Activated CD4-positive, CD25-positive, alpha-beta regulatory T cell treated with anti-CD3 and anti-CD28 coated beads, Interleukin-2, amount 50 U/mL, for 72 hours (primary cell): ENCODE results near the gene CHN2.

Experiments used
- DNase-seq: peaks from one replicate; pipeline ENCODE4 v3.0.0; 2021

Gene CHN2

DNA sequence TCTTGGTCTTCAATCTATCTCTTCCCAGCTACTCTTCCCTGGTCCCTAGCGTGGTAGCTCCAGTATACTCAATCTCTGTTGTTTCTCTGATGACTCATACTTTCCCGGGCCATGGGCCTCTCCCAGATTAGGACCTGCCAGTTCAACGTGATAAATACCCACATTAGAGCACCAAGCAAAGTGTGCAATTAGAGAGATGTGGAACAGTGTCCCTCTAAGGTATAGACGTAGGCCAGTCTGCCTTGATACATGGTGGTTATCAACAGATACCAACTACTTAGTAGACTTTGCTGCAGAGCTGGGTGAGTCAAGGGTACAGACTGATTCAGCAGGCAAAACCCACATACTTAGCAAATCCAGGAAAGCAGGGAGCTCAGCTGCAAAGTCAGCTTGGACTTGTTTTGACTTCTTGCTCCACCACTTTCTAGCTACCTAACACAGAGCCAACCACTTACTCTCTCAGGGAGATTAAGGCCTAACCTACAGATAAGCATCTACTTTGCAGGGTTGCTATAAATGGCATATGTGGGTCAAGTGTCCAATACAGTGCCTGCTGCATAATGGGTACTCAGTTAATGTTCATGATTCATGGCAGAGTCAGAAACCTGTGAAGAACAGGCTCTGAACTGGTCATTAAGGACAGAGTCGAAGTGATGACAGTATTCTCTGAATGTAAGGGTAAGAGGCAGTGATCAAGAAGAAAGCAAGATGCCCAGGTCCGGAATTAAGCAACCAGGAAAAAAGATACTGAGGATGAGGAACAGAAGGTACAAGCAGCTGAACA, 176.1 kb downstream of the CHN2 start:
- DNase-seq, result no peak

- DNase-seq, result no peak
These were observed 176.9 kb downstream of the CHN2 start for GRCh38 chr7:29371472-29371871.

- no peak for DNase-seq
These were observed 177.9 kb downstream of the CHN2 start for GRCh38 chr7:29372351-29373090.

- no peak for DNase-seq
These were observed 181.3 kb downstream of the CHN2 start for GRCh38 chr7:29375641-29376562.

GRCh38 chr7:29377718-29378117, 183.1 kb downstream of the CHN2 start:
- DNase-seq, result no peak

GRCh38 chr7:29379551-29379950, 185.0 kb downstream of the CHN2 start:
- DNase-seq, result no peak

DNA sequence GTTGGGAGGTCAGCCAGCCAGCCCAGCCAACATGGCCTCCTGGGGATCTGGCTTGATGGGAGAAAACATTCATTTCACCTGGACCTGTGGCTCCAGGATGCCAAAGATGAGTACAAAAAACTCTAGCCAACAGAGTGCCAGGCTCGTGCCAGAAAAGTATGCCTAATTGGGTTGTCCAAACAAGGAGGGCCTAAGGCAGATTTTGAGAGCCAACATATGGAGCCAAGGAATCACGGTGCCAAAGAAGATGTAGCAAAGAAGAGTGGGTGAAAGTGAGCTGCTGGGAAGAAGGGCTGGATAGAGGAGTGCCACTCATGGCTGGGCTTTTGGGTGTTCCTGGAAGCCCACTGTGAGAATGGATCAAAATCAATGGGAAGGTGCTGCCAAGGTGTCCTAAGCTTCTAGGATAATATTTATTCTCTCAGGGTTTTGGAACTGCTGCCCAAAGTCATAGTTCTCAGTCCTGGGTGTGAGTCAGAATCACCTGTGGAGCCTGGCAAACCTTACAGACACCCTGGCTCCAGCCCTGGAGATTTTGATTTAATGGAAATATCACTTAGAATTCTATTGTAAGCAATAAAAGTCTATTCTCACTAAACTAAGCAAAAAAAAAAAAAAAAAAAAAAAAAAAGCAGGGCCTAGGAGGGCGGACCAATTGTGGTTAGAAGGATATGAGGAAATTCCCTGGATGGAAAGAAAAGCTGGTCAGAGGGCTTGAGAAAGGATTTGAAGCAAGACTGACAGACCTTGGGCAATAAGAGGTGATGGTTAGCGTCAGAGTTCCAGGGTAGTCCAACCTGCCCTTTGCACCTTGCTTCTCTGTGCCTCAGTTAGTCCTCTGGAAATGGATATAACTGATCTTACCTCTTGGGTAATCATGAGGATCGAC, 186.9 kb downstream of the CHN2 start:
- DNase-seq, result no peak

GRCh38 chr7:29384277-29384676, 189.7 kb downstream of the CHN2 start:
- DNase-seq, result no peak

GRCh38 chr7:29385214-29385814, 190.7 kb downstream of the CHN2 start:
- DNase-seq, result no peak

DNA sequence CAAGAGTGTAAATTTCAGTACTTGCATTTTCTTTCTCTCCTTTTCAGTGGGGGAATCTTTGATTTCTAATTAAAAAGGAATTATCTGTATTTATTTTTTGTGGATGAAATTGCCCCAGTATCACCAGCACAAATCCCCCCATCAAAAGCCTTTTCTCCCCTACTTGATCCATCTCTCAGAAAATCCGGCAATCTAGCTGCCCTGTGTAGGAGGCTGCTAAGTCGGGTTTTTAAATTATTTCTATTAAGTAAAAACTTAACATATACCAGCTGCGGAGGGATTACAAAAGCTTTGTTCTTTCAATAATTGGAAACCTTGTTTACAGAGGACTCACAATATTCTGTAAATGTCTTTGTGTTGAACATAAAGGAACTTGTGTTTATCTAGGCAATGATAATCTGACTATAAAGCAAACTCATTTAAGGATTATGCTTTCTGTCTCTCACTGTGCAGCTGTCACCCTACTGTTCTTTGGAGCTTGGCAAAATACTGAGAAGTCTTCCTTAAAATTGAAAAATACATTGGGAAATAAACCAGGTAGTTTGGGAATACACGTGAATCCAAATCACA, 191.7 kb downstream of the CHN2 start:
- no peak for DNase-seq

DNA sequence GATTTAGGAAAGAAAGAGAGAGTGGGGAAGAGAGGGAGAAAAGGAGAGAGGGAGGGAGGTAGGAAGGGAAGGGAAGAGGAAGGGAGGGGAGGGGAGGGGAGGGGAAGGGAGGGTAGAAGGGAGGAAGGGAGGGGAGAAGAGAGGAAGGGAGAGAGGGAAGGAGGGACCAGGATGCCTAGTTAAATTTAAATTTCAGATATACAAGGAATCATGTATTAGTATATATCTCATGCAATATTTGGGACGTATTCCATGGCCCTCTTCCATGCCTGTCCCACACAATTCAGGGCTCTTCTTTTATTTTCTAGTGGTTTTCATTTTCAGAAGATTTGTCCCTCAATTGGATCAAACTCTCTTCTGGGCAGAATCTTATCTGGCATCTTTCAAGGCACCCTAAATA, 196.7 kb downstream of the CHN2 start:
- no peak for DNase-seq

DNA sequence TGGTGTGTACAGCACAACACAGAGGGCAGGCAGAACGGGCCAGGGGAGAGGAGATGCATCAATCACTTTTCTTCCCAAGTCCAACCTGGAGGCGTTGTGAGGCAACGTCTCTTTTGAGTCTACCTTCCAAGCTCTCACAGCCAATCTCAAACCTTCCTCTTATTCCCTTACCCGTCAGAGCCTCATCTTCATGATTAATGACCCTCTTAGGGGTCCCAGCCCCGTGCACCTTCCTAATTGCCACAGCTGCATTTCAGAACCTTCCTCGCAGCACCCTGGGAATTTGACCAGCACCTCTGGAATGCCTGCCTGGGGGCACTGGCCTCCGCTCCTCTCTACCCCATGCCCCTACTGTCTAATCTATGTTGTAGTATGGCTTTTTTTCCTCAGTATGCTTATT, 199.7 kb downstream of the CHN2 start:
- no peak for DNase-seq

DNA sequence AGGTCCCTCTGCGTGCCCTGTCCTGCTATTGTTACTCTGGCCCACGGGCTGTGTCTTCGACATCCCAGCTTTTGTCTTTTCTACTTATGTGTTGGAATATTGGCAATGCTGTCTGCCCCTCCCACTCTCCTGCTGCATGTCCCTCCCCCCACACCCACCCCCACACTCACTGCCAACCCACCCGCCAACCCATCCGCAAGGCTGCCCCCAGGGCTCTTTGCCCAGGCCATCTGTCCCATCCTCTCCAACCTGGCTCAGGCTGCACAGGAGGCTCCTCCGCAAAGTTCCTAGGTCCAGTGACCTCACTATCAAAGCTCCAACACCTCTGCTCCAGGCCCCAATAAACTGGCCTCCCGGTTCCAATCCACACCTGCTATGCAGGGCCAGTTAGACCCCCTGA, 202.0 kb downstream of the CHN2 start:
- no peak for DNase-seq

- DNase-seq, result no peak
These were observed 202.8 kb downstream of the CHN2 start for GRCh38 chr7:29397398-29397797.

- no peak for DNase-seq
These were observed 203.4 kb downstream of the CHN2 start for GRCh38 chr7:29398011-29398410.

GRCh38 chr7:29400437-29400836, 205.9 kb downstream of the CHN2 start:
- DNase-seq, result no peak

DNA sequence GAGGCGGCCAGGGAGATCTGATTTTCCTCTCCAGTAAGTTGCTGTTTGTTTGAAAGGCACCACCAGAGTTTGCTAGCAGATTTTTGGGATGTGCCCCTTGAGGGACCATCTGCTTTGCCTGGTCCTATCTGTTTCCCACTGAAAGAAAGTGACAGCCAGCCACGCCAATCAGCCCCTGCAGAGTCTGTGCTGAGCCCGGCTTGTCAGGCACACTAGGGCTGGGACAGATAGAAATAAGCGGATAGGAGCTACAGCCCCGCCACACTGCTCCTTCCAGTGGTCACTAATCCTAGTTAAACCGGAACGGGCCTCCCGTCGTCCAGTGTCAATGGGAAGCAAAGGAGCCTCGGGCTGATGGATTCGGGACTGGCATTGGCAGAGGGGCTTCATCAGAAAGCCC, 207.2 kb downstream of the CHN2 start:
- DNase-seq, result no peak

- no peak for DNase-seq
These were observed 211.3 kb downstream of the CHN2 start for GRCh38 chr7:29405891-29406290.

DNA sequence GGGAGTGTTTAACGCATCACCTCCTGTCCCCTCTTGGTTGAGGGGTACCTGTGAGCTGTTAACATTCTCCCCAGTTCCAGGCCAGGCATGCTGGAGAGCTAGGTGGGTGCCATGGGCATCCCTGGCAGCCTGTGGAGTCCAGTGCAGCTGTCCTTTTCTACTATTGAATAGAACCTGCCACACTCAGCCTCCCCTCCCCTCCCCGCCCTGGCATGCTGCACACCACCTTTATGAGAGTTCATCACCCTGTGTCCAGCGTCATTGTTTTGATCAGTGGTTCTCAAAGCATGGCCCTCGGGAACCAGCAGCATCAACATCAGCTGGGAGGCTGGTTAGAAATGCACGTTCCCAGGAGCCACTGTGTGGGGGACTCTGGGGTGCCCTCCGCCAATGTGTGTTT, 211.8 kb downstream of the CHN2 start:
- DNase-seq, result no peak

GRCh38 chr7:29408841-29409243, 214.3 kb downstream of the CHN2 start:
- DNase-seq, result peak; percentile 34

- DNase-seq, result no peak
These were observed 216.4 kb downstream of the CHN2 start for GRCh38 chr7:29410996-29411395.

GRCh38 chr7:29412912-29413311, 218.3 kb downstream of the CHN2 start:
- DNase-seq, result no peak
